Panc1 (cell line): ENCODE measurements around the gene LHFPL5. TPM values are rescaled to one million over a fixed set of nuclear protein-coding genes. Genes with fewer than 3 reads are reported as not detected.

Experiments
- ATAC-seq: fragments of 200-7000 bp; cut with Tn5 transposase; 2 replicates; pipeline ENCODE4 v1.9.1; 2020; ENCODE audit warnings: mild to moderate bottlenecking, moderate library complexity
- BruUV-seq: library from RNA; stranded (reverse); fragments of 400-500 nt; replicated peaks from 2 replicates; lab custom pipeline; 2021; lab: Mats Ljungman, UMichigan
- CTCF ChIA-PET: fragments of 300-600 bp; sonication (Branson Sonifier 250); formaldehyde crosslinking; loops from one replicate; lab custom pipeline; 2022; ENCODE audit warnings: antibody characterized with exemption; lab: Charles Lee
- POLR2A ChIA-PET: fragments of 300-600 bp; sonication (Branson Sonifier 250); formaldehyde crosslinking; loops from one replicate; lab custom pipeline; 2022; ENCODE audit warnings: antibody characterized with exemption; lab: Charles Lee
- DNase-seq: peaks from one replicate; pipeline ENCODE4 v3.0.0-alpha.2; 2010; ENCODE audit warnings: low read depth, low spot score
- H3K27ac ChIP-seq: 2 replicates; pipeline ENCODE4 v1.5.1; 2011; ENCODE audit warnings: mild to moderate bottlenecking, low read length, inconsistent platforms
- H3K27me3 ChIP-seq: fragments of 200-500 bp; sonication (Bioruptor generic); 2 replicates; pipeline ENCODE4 v1.6.0; 2014; ENCODE audit warnings: low read length, inconsistent platforms; ENCODE audit not compliant: control insufficient read depth, insufficient read depth
- H3K36me3 ChIP-seq: fragments of 200-500 bp; sonication (Bioruptor generic); 2 replicates; pipeline ENCODE4 v1.5.1; 2014; ENCODE audit warnings: inconsistent platforms, mild to moderate bottlenecking, low read length, moderate library complexity; ENCODE audit not compliant: control insufficient read depth, insufficient read depth
- H3K4me1 ChIP-seq: 2 replicates; pipeline ENCODE4 v1.5.1; 2011; ENCODE audit warnings: inconsistent platforms, mild to moderate bottlenecking, low read length, moderate library complexity; ENCODE audit not compliant: control insufficient read depth, insufficient read depth
- H3K4me3 ChIP-seq, 2 experiments: 2 replicates each; pipeline ENCODE4 v1.5.1; 2011 to 2012; ENCODE audit warnings: low read depth in 2 of 2, low read length in 2 of 2, mild to moderate bottlenecking in 2 of 2, inconsistent platforms in 1 of 2, moderate library complexity in 1 of 2
- H3K9me3 ChIP-seq: fragments of 200-500 bp; sonication (Bioruptor generic); 2 replicates; pipeline ENCODE4 v1.5.1; 2014; ENCODE audit warnings: low read depth, mild to moderate bottlenecking, inconsistent platforms, low read length, moderate library complexity; ENCODE audit not compliant: control insufficient read depth, insufficient read depth
- POLR2AphosphoS5 ChIP-seq: IDR thresholded peaks from 2 replicates; pipeline ENCODE4 v1.6.1; 2012; ENCODE audit warnings: mild to moderate bottlenecking, low read depth, low read length, moderate library complexity
- SIN3A ChIP-seq: IDR thresholded peaks from 2 replicates; pipeline ENCODE4 v1.6.1; 2012; ENCODE audit warnings: low read depth, mild to moderate bottlenecking, low read length, moderate library complexity, borderline replicate concordance; ENCODE audit not compliant: insufficient read depth
- TCF7L2 ChIP-seq: IDR thresholded peaks from 2 replicates; pipeline ENCODE4 v1.6.1; 2011; ENCODE audit warnings: mild to moderate bottlenecking, low read depth, low read length, inconsistent platforms
- in situ Hi-C: cut with HindIII; loops from 2 replicates; pipeline ENCODE4 v1.10.0; 2016; ENCODE audit warnings: low sequenced_read_pairs, low pct_unique_long_range_greater_than_20kb
- intact Hi-C: fragments of 100-400 bp; cut with micrococcal nuclease; formaldehyde crosslinking; loops from one replicate; pipeline ENCODE4 v1.10.0; 2022; ENCODE audit not compliant: unreplicated experiment
- total RNA-seq: library from RNA; stranded (reverse); gene quantifications from one replicate; pipeline ENCODE4 v1.2.1, GENCODE V29; 2021; ENCODE audit not compliant: unreplicated experiment
- TF ChIP-seq, protein P1 (sequence below), 2 experiments: IDR thresholded peaks; 2 replicates each; pipeline ENCODE4 v1.6.1; 2011 to 2012; ENCODE audit warnings: low read depth in 2 of 2, control low read depth in 1 of 2, low read length in 1 of 2, mild to moderate bottlenecking in 1 of 2, moderate library complexity in 1 of 2; ENCODE audit not compliant: insufficient read depth in 1 of 2
- TF ChIP-seq, protein P2 (sequence below): fragments of 450-650 bp; IDR thresholded peaks from 2 replicates; pipeline ENCODE4 v1.5.1; 2017; ENCODE audit warnings: mild to moderate bottlenecking

Gene LHFPL5
- total RNA-seq, 1 experiment from 2014 or later: not detected

DNA sequence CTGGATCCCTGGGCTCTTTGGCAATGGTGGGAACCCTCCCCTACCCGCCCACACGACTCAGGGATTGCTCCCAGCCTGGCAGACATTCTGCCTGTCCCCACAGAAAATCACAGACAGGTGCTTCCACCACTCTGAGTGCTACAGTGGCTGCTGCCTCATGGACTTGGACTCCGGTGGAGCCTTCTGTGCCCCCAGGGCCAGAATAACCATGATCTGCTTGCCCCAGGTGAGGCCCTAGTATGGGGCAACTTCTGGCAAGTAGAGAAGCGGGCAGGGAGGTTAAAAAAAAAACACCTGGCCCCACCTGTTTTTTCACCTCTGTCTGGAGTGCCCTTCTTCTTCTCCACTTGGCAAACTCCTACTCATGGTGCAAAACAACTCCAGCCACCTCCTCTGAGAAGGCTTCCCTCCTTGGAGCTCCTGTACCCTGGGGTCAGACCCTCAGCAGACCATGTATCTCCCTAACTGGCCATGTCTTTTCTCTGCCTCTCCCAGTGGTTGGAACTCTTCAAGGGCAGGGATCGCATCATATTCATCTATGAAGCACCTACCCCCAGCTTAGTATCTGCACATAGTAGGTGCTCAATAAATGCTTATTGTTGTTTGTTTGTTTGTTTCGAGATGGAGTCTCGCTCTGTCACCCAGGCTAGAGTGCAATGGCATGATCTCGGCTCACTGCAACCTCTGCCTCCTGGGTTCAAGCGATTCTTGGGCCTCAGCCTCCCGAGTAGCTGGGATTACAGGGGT, 27.6 kb upstream of the LHFPL5 start:
- Histone ChIP-seq H3K4me1 (no peaks in the 10 kb centered on the region; the same call in 1 of the 2 replicates), H3K27me3 (no peaks in the 10 kb centered on the region), H3K27ac (no peak overlapping the region), H3K9me3 (no peaks in the 10 kb centered on the region), H3K36me3 (no peaks in the 10 kb centered on the region), H3K4me3 (no peak overlapping the region)
- ATAC-seq (no peak), DNase-seq (no peak)
- CTCF ChIA-PET: no interaction called here
- intact Hi-C loops: no loop called here
- in situ Hi-C loops: no loop called here
- no TSS peak for BruUV-seq
- POLR2A ChIA-PET: no interaction called here
- TF ChIP-seq POLR2AphosphoS5 (no peak), SIN3A (no peak), TCF7L2 (no peak)
- TF ChIP-seq, protein P1, sequence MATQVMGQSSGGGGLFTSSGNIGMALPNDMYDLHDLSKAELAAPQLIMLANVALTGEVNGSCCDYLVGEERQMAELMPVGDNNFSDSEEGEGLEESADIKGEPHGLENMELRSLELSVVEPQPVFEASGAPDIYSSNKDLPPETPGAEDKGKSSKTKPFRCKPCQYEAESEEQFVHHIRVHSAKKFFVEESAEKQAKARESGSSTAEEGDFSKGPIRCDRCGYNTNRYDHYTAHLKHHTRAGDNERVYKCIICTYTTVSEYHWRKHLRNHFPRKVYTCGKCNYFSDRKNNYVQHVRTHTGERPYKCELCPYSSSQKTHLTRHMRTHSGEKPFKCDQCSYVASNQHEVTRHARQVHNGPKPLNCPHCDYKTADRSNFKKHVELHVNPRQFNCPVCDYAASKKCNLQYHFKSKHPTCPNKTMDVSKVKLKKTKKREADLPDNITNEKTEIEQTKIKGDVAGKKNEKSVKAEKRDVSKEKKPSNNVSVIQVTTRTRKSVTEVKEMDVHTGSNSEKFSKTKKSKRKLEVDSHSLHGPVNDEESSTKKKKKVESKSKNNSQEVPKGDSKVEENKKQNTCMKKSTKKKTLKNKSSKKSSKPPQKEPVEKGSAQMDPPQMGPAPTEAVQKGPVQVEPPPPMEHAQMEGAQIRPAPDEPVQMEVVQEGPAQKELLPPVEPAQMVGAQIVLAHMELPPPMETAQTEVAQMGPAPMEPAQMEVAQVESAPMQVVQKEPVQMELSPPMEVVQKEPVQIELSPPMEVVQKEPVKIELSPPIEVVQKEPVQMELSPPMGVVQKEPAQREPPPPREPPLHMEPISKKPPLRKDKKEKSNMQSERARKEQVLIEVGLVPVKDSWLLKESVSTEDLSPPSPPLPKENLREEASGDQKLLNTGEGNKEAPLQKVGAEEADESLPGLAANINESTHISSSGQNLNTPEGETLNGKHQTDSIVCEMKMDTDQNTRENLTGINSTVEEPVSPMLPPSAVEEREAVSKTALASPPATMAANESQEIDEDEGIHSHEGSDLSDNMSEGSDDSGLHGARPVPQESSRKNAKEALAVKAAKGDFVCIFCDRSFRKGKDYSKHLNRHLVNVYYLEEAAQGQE (IDR thresholded peaks at IDR 0.05; ENCODE audit: insufficient read depth in 1 of 2, low read depth in 2 of 2, low read length in 1 of 2): no peak
- TF ChIP-seq, protein P2, sequence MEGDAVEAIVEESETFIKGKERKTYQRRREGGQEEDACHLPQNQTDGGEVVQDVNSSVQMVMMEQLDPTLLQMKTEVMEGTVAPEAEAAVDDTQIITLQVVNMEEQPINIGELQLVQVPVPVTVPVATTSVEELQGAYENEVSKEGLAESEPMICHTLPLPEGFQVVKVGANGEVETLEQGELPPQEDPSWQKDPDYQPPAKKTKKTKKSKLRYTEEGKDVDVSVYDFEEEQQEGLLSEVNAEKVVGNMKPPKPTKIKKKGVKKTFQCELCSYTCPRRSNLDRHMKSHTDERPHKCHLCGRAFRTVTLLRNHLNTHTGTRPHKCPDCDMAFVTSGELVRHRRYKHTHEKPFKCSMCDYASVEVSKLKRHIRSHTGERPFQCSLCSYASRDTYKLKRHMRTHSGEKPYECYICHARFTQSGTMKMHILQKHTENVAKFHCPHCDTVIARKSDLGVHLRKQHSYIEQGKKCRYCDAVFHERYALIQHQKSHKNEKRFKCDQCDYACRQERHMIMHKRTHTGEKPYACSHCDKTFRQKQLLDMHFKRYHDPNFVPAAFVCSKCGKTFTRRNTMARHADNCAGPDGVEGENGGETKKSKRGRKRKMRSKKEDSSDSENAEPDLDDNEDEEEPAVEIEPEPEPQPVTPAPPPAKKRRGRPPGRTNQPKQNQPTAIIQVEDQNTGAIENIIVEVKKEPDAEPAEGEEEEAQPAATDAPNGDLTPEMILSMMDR: no peak

DNA sequence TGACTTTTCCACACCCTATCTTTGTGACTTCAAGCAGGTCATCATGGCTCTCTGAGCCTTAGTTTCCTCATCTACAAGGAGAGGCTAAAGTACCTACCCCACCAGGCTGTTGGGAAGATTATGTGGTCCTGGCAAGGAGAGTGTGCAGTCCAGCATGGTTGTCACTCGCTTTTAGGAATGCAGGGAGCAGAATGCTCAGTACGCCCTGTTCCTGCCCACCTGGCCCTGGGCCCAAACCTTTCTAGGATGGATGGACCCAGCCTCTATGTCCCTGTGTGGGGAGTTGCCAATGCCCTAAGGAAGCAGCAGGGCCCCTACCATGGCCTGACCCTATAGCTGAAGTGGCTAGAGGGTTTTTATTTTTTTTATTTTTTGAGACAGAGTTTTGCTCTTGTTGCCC, 26.7 kb upstream of the LHFPL5 start:
- intact Hi-C loops: no loop called here
- Histone ChIP-seq H3K27ac (no peak overlapping the region), H3K27me3 (no peaks in the 10 kb centered on the region), H3K9me3 (no peaks in the 10 kb centered on the region), H3K36me3 (no peaks in the 10 kb centered on the region), H3K4me1 (no peaks in the 10 kb centered on the region; the same call in 1 of the 2 replicates), H3K4me3 (no peak overlapping the region)
- BruUV-seq: no TSS peak
- DNase-seq: no peak
- ChIA-PET CTCF (no interaction called here), POLR2A (no interaction called here)
- no peak for ATAC-seq
- TF ChIP-seq TCF7L2 (no peak), SIN3A (no peak), POLR2AphosphoS5 (no peak)
- TF ChIP-seq, protein P2: no peak
- TF ChIP-seq, protein P1 (IDR thresholded peaks at IDR 0.05; ENCODE audit: insufficient read depth in 1 of 2, low read depth in 2 of 2, low read length in 1 of 2): no peak
- in situ Hi-C loops: no loop called here
